ENCODE measurements around the gene PLEKHH1. TPM values are rescaled to one million over a fixed set of nuclear protein-coding genes. Genes with fewer than 3 reads are reported as not detected.

The PLEKHH1 gene
- polyA plus RNA-seq, 1 donor from 2014 or later = 34.1 TPM

- Histone ChIP-seq H3K27ac (ENCODE audit: low read length) (no peak overlapping the region), H4K20me1 (ENCODE audit: insufficient read depth) (no peaks in the 10 kb centered on the region), H3F3A (ENCODE audit: insufficient read depth, low read length, poor library complexity, severe bottlenecking) (no peaks in the 10 kb centered on the region), H3K9me3 (ENCODE audit: low read length) (no peaks in the 10 kb centered on the region), H2AFZ (ENCODE audit: low read depth, low read length) (no peak overlapping the region), H3K9ac (ENCODE audit: low read length) (no peak overlapping the region), H3K9me2 (ENCODE audit: insufficient read depth, low read length) (no peaks in the 10 kb centered on the region), H3K27me3 (ENCODE audit: insufficient read depth, low read depth, low read length) (no peaks in the 10 kb centered on the region), H3K4me2 (ENCODE audit: low read length) (no peak overlapping the region), H3K4me3 (ENCODE audit: low read length) (no peak overlapping the region), H3K79me2 (replicated peaks; ENCODE audit: insufficient read depth, low read length) (no peaks in the 10 kb centered on the region), H3K36me3 (ENCODE audit: insufficient read depth, low read length) (no peaks in the 10 kb centered on the region)
- no peak for TF ChIP-seq MXI1 (conservative IDR thresholded peaks at IDR 0.05; ENCODE audit: poor library complexity, severe bottlenecking)
- TF ChIP-seq TAF1 (IDR thresholded peaks at IDR 0.05; ENCODE audit: low read depth) = no peak
- TF ChIP-seq, protein P1, sequence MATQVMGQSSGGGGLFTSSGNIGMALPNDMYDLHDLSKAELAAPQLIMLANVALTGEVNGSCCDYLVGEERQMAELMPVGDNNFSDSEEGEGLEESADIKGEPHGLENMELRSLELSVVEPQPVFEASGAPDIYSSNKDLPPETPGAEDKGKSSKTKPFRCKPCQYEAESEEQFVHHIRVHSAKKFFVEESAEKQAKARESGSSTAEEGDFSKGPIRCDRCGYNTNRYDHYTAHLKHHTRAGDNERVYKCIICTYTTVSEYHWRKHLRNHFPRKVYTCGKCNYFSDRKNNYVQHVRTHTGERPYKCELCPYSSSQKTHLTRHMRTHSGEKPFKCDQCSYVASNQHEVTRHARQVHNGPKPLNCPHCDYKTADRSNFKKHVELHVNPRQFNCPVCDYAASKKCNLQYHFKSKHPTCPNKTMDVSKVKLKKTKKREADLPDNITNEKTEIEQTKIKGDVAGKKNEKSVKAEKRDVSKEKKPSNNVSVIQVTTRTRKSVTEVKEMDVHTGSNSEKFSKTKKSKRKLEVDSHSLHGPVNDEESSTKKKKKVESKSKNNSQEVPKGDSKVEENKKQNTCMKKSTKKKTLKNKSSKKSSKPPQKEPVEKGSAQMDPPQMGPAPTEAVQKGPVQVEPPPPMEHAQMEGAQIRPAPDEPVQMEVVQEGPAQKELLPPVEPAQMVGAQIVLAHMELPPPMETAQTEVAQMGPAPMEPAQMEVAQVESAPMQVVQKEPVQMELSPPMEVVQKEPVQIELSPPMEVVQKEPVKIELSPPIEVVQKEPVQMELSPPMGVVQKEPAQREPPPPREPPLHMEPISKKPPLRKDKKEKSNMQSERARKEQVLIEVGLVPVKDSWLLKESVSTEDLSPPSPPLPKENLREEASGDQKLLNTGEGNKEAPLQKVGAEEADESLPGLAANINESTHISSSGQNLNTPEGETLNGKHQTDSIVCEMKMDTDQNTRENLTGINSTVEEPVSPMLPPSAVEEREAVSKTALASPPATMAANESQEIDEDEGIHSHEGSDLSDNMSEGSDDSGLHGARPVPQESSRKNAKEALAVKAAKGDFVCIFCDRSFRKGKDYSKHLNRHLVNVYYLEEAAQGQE (IDR thresholded peaks at IDR 0.05; ENCODE audit: borderline replicate concordance) = no peak
- no peak for TF ChIP-seq EP300 (conservative IDR thresholded peaks at IDR 0.05; ENCODE audit: poor library complexity, severe bottlenecking)
- TF ChIP-seq EZH2 (IDR thresholded peaks at IDR 0.05; ENCODE audit: borderline replicate concordance, insufficient read depth, low read length, poor library complexity, severe bottlenecking) = no peak
- TF ChIP-seq SMC3 (conservative IDR thresholded peaks at IDR 0.05; ENCODE audit: poor library complexity) = no peak
- TF ChIP-seq POLR2AphosphoS5 (IDR thresholded peaks at IDR 0.05) = no peak
- TF ChIP-seq, protein P2, sequence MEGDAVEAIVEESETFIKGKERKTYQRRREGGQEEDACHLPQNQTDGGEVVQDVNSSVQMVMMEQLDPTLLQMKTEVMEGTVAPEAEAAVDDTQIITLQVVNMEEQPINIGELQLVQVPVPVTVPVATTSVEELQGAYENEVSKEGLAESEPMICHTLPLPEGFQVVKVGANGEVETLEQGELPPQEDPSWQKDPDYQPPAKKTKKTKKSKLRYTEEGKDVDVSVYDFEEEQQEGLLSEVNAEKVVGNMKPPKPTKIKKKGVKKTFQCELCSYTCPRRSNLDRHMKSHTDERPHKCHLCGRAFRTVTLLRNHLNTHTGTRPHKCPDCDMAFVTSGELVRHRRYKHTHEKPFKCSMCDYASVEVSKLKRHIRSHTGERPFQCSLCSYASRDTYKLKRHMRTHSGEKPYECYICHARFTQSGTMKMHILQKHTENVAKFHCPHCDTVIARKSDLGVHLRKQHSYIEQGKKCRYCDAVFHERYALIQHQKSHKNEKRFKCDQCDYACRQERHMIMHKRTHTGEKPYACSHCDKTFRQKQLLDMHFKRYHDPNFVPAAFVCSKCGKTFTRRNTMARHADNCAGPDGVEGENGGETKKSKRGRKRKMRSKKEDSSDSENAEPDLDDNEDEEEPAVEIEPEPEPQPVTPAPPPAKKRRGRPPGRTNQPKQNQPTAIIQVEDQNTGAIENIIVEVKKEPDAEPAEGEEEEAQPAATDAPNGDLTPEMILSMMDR (IDR thresholded peaks at IDR 0.05; ENCODE audit: poor library complexity, severe bottlenecking) = no peak
- no peak for TF ChIP-seq RAD21 (conservative IDR thresholded peaks at IDR 0.05)
Observed at GRCh38 chr14:67491285-67491684, 41.8 kb upstream of the PLEKHH1 start.

- Histone ChIP-seq H3K27ac (ENCODE audit: low read length) (no peak overlapping the region), H3K4me3 (ENCODE audit: low read length) (no peak overlapping the region), H3K36me3 (ENCODE audit: insufficient read depth, low read length) (no peaks in the 10 kb centered on the region), H3K27me3 (ENCODE audit: insufficient read depth, low read depth, low read length) (no peaks in the 10 kb centered on the region), H3K9ac (ENCODE audit: low read length) (no peak overlapping the region), H2AFZ (ENCODE audit: low read depth, low read length) (no peak overlapping the region), H3K79me2 (replicated peaks; ENCODE audit: insufficient read depth, low read length) (no peaks in the 10 kb centered on the region), H3K9me2 (ENCODE audit: insufficient read depth, low read length) (no peaks in the 10 kb centered on the region), H4K20me1 (ENCODE audit: insufficient read depth) (no peaks in the 10 kb centered on the region), H3K9me3 (ENCODE audit: low read length) (no peaks in the 10 kb centered on the region), H3K4me2 (ENCODE audit: low read length) (no peak overlapping the region), H3F3A (ENCODE audit: insufficient read depth, low read length, poor library complexity, severe bottlenecking) (no peaks in the 10 kb centered on the region)
- TF ChIP-seq SMC3 (conservative IDR thresholded peaks at IDR 0.05; ENCODE audit: poor library complexity) (no peak), EZH2 (IDR thresholded peaks at IDR 0.05; ENCODE audit: borderline replicate concordance, insufficient read depth, low read length, poor library complexity, severe bottlenecking) (no peak), RAD21 (conservative IDR thresholded peaks at IDR 0.05) (no peak), TAF1 (IDR thresholded peaks at IDR 0.05; ENCODE audit: low read depth) (no peak), MXI1 (conservative IDR thresholded peaks at IDR 0.05; ENCODE audit: poor library complexity, severe bottlenecking) (no peak), EP300 (conservative IDR thresholded peaks at IDR 0.05; ENCODE audit: poor library complexity, severe bottlenecking) (no peak), POLR2AphosphoS5 (IDR thresholded peaks at IDR 0.05) (no peak)
- TF ChIP-seq, protein P2 (IDR thresholded peaks at IDR 0.05; ENCODE audit: poor library complexity, severe bottlenecking) = no peak
- TF ChIP-seq, protein P1 (IDR thresholded peaks at IDR 0.05; ENCODE audit: borderline replicate concordance) = no peak
Observed at GRCh38 chr14:67491741-67492507, 41.2 kb upstream of the PLEKHH1 start.

Measured in neural cell (in vitro differentiated cells).